ENCODE data around the gene HSD17B12. TPM values are rescaled to one million over a fixed set of nuclear protein-coding genes. Genes with fewer than 3 reads are reported as not detected.
"Not testable (repeated sequence)": the region's sequence is repeated elsewhere in the genome, so short reads cannot be mapped to it uniquely, and the experiment has no call there.

Gene HSD17B12
- total RNA-seq (2014; rRNA removed; shearing (Covaris generic)) = 82.3 and 110 TPM in 2 replicates

DNA sequence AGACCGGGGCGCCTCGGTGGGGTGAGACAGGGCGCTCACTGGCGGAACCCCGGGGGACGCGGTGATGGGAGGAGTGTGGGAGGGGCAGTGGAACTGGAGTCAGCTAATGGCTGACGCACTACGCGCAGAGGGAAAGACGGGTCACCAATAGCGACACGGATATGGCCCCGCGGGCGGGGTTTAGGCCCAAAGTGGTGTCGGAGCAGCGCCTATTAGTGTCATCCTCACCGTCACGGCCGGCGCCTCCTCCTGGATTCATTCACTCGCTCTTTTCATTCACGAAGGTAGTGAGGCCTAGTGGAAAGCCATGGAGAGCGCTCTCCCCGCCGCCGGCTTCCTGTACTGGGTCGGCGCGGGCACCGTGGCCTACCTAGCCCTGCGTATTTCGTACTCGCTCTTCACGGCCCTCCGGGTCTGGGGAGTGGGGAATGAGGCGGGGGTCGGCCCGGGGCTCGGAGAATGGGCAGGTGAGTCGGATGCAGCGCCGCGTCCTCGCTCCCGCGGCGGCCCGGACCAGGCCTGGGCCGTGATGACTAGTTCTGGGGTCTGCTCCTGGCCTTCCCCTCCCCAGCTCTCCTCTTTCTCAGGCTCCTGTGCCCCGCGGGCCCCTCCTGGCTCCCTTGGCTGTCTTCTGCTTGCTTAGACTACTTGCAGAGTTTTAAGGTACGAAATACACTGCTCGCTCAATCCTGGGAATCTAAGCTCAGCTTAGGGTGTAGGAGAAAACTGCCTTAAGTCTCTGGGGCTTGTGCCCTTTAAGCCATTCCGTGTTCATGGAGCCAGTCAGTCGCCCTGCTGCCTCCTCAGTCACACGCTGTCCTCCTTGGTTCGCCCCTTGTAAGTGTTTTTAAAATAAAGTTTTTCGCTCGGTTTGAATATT lies at the start of gene HSD17B12:
Gene HSD17B12 (plus strand): TSS at position 218 of the 880 bp plus-strand sequence. CDS start 90 bp downstream, at position 308.
- peak; percentile 99 for DNase-seq (ENCODE audit: low read depth)

DNA sequence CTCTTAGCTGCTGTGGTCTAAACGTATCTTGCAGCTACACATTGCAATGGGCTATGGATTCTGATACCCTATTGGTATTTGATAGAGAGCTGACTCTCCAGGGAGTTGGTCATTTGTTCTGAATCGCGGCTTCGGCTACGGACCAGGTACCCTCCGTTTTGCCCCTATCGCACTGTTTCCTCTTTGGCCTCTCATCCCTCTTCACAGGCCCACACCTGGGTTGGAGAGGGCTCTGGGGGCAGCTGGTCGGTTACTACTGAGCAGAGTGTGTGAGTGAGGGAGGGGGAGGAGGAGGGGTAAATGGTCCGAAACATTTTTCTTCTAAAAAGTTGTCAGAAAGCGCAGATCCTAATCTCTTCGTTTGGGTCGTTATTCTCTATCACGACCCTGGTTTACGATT lies 48.8 kb upstream of the HSD17B12 start:
- no peak for DNase-seq (ENCODE audit: low read depth)

- DNase-seq (ENCODE audit: low read depth) = peak; percentile 66
Measured at GRCh38 chr11:43632181-43632580, 48.4 kb upstream of the HSD17B12 start.

GRCh38 chr11:43638717-43639116 lies 41.8 kb upstream of the HSD17B12 start:
- DNase-seq (ENCODE audit: low read depth) = no peak

- no peak for DNase-seq (ENCODE audit: low read depth)
Measured at GRCh38 chr11:43639224-43639623, 41.3 kb upstream of the HSD17B12 start.

GRCh38 chr11:43639920-43640319 lies 40.6 kb upstream of the HSD17B12 start:
- DNase-seq (ENCODE audit: low read depth) = no peak

- DNase-seq (ENCODE audit: low read depth) = peak; percentile 86
Measured at GRCh38 chr11:43643898-43644620, 36.5 kb upstream of the HSD17B12 start.

DNA sequence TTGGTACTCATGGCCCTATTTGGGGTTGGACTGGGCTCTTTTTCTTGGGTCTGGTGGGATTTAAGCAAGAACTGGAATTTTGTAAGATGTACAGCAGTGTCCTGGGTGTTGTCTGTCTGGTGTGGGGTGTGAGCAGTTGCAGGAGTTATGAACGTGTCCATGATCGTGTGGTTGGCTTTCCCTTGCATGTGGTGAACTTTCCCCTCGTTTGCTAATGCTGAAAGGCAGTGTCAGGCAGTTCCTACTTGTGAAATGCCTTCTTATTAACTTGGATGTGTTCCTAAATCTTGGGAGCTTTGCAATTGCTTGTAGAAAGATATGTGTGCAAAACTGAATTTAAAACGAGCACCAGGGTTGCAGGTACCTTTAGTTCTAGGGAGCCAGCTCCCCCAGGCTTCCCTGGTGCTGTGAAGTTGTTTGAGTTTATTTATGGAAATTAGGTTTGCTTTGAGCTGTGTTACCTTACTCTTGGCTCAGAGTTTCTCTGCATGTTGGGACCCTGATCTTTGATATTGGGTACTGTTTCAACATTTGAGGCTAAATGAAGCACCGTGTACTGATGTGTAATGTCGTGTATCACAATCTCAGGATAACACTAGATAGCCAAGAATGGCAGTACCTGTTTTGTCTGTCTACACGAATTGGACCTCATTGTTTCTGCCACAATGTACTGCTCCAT lies 35.8 kb upstream of the HSD17B12 start:
- peak; percentile 10 for DNase-seq (ENCODE audit: low read depth)

DNA sequence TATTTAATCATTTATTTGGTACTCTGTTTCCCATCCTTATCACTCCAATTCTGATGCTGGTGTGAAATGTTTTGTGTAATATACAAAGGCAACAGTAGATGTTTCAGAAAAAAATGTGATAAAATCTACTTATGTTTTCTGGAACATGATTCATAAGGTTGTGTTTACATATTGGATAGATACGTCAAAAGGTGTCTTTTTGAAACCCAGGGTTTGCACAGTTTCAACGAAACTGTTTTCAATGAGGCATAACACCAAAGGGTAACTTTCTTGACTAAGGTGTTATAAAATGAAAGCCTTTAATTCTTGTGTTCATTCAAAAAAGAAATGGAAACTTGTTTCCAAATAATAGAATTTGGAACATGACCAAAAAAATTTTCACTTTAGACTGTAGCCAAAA lies 33.8 kb upstream of the HSD17B12 start:
- DNase-seq (ENCODE audit: low read depth) = no peak

- no peak for DNase-seq (ENCODE audit: low read depth)
Measured at GRCh38 chr11:43648888-43649287, 31.6 kb upstream of the HSD17B12 start.

DNA sequence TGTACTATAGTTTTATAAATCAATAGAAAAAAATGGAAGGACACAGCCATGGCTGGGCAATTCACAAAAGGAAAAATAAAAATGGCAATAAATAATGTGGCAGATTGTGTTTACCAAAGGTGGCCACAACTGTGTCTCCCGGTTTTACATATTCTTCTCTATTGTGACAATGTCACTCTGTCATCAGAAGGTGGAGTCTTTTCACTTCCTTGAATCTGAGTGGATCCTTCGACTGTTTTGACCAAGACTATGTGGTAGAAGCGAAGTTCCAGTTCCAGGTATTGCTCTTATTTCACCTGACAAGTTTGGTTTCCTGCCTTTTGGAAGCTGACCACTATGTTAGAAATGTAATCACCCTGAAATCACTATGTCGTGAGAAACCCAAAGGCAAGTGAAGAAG lies 31.0 kb upstream of the HSD17B12 start:
- DNase-seq (ENCODE audit: low read depth) = no peak

GRCh38 chr11:43649921-43650320 lies 30.6 kb upstream of the HSD17B12 start:
- DNase-seq (ENCODE audit: low read depth) = no peak

- DNase-seq (ENCODE audit: low read depth) = not testable (repeated sequence)
Measured at GRCh38 chr11:43663018-43663417, 17.5 kb upstream of the HSD17B12 start.

DNA sequence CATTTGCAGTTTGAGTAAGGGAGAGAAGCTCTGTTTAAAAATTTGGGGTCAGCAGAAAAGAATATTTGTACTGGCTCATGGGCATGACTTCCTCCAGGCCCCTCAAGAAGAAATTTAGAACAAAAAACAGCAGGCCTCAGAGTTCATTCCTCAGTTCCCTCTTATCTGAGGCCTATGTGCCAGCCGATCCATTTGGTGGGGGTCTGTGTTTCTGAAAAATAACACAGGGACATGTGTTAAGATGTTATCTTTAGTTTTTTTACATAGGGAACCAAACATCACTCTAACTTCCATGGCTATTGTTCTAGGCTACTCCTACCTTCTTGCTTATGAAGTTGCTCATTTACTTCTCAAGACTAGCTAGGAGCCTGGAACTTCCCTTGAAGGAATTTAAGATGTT lies 16.2 kb upstream of the HSD17B12 start:
- no peak for DNase-seq (ENCODE audit: low read depth)

GRCh38 chr11:43671284-43671683 lies 9.3 kb upstream of the HSD17B12 start:
- DNase-seq (ENCODE audit: low read depth) = not testable (repeated sequence)

- no peak for DNase-seq (ENCODE audit: low read depth)
Measured at GRCh38 chr11:43674560-43674959, 6.0 kb upstream of the HSD17B12 start.

DNA sequence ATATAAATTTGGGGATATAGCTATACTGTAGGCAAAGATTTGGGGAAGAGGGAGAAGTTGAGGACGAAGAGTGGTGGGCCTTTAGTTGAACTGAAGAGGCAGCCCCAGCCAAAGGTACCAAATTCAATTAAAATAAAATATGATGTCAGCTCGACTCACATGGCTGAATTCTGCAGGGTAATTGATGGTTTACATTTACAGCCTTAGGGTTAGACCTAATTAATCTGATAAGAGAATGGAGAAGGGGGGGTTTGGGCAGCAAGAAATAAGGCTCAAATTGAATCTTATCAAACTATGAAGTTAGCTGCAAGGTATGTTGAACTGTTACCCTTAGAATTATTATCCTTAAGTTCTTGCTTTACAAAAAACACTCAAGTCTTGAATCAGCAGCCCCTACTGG lies 3.6 kb upstream of the HSD17B12 start:
- no peak for DNase-seq (ENCODE audit: low read depth)

GRCh38 chr11:43681401-43681942 lies 934 bp downstream of the HSD17B12 start:
- DNase-seq (ENCODE audit: low read depth) = peak; percentile 26

DNA sequence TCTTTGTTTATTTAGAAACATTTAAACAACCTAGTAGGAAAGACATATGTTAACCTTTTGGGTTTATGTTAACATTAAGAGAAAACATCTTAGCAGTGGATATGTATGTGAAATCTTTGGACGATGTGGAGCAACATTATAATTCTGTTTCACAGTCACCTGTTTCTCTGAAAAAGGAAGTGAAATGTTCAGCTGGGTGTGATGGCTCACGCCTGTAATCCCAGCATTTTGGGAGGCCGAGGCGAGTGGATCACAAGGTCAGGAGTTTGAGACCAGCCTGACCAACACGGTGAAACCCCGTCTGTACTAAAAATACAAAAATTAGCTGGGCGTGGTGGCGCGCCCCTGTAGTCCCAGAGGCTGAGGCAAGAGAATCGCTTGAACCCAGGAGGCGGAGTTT lies 1.5 kb downstream of the HSD17B12 start:
- not testable (repeated sequence) for DNase-seq (ENCODE audit: low read depth)

GRCh38 chr11:43685440-43685839 lies 4.9 kb downstream of the HSD17B12 start:
- DNase-seq (ENCODE audit: low read depth) = no peak

DNA sequence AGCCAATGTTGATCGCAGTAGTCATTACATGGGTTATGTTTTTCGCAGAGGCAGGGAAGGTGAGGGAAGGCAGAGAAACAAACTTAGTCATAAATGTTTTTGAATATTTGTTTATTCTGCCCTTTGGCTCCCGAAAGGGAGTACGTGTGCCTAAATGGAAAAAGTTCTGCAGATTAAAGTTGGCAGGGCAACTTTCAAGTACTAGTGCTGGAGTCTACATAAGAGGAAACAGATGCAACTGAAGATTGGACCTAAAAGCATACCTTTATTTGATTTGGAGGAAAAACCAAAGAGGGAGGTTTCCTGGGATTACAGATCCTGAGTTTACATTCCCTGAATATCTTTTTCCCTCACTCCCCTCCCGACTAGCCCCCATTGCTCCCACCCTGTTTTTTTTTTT lies 5.7 kb downstream of the HSD17B12 start:
- no peak for DNase-seq (ENCODE audit: low read depth)
